Activated naive CD4-positive, alpha-beta T cell treated with anti-CD3 and anti-CD28 coated beads, Interleukin-2, amount 10 ng/mL, durations not matched to agents 5 hours and 36 hours (primary cell): ENCODE measurements around the gene AMN. TPM values are rescaled to one million over a fixed set of nuclear protein-coding genes. Genes with fewer than 3 reads are reported as not detected.

Experiments
- total RNA-seq, 2 experiments: library from RNA; stranded (reverse); gene quantifications; one replicate each; pipeline ENCODE4 v1.2.3, GENCODE V29; 2021

AMN gene
- total RNA-seq: under 1 TPM; 0.78 to 0.87 TPM

DNA sequence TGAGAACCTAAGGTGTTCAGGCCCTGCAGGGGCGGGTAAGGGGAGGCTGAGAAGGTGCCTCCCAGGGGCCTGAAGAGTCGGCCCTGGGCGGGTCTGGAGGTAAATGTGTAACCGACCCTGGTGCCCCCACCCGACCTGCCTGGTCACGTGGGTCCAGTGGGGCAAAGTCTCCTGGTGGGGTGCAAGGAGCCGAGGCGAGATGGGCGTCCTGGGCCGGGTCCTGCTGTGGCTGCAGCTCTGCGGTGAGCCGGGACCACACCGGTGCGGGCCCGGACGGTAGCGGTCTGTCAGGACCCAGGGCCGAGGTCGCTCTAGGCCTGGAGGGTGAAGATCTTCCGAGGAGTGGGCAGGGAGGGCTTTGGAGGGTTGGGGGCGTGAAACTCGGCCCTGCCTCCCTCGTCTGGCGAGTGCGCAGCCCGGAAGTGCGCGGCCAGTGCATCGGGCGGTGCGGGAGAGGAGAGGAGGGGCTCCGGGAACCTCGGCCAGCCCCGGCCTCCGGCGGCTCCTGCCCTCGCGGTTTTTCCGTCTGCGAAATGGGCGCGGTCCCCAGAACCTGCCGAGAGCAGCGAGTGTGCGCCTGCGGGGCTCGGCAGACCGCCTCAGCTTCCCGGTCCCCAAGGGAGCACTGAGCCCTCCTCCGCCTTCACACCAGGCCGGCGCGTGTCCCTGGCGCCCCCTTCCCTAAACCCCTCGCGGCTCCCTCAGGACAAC lies at the start of gene AMN:
Gene AMN, plus strand, starts transcription at position 174 of the 711 bp plus-strand sequence. Its CDS starts 26 bp downstream, at position 200.

Other genes starting within 250 kb of the AMN start
- 10 to 100 TPM; 35.4 to 40.1 TPM for gene TRAF3, start 145.2 kb upstream of the AMN start, total RNA-seq
- gene CDC42BPB, start 134.9 kb downstream of the AMN start, total RNA-seq: under 1 TPM; 0.46 to 0.58 TPM
- gene LBHD2, start 161.5 kb downstream of the AMN start, total RNA-seq: not detected
- gene EXOC3L4, start 172.1 kb downstream of the AMN start, total RNA-seq: not detected
- under 1 TPM; 0.18 to 0.48 TPM for gene TNFAIP2, start 200.8 kb downstream of the AMN start, total RNA-seq